Measurements from ENCODE around the gene NPDC1.

NPDC1 gene

GRCh38 chr9:137046088-137046787, at the start of gene NPDC1:
Gene NPDC1, minus strand, starts transcription at chr9:137046177. Its CDS starts 188 bp downstream, at chr9:137045989.
- no peaks in the 10 kb centered on the region for H3K36me3 ChIP-seq
- TF ChIP-seq CTCF (IDR thresholded peaks at IDR 0.05), result peak; percentile 63
- H3K27me3 ChIP-seq, result peaks cover 97% of the 10 kb centered on the region
- H3K27ac ChIP-seq, result no peak within 1 kb of the TSS
- H3K4me1 ChIP-seq (ENCODE audit: control insufficient read depth in 1 of 2, insufficient read depth in 1 of 2, low read depth in 1 of 2, low read length in 1 of 2), result peaks cover 11 to 13% of the 10 kb centered on the region in 2 experiments
- H3K4me3 ChIP-seq (ENCODE audit: low read depth in 1 of 2, low read length in 1 of 2), result peak within 1 kb of the TSS in 1 of 2 experiments; percentile 24
- H3K9me3 ChIP-seq, result no peaks in the 10 kb centered on the region

GRCh38 chr9:137089232-137089947, 43.4 kb upstream of the NPDC1 start:
- no peak for TF ChIP-seq CTCF (IDR thresholded peaks at IDR 0.05)
- H3K27ac ChIP-seq, result no peak overlapping the region
- no peaks in the 10 kb centered on the region for H3K9me3 ChIP-seq
- peaks cover 4% of the 10 kb centered on the region for H3K27me3 ChIP-seq
- H3K36me3 ChIP-seq, result peaks cover 22% of the 10 kb centered on the region
- no peak overlapping the region for H3K4me3 ChIP-seq (ENCODE audit: low read depth in 1 of 2, low read length in 1 of 2)
- H3K4me1 ChIP-seq (ENCODE audit: control insufficient read depth in 1 of 2, insufficient read depth in 1 of 2, low read depth in 1 of 2, low read length in 1 of 2), result peaks cover 25 to 27% of the 10 kb centered on the region in 2 experiments

- Histone ChIP-seq H3K27me3 (peaks cover 4% of the 10 kb centered on the region), H3K4me3 (ENCODE audit: low read depth in 1 of 2, low read length in 1 of 2) (peak overlapping the region in 1 of 2 experiments; percentile 92), H3K27ac (no peak overlapping the region), H3K9me3 (no peaks in the 10 kb centered on the region), H3K36me3 (peaks cover 22% of the 10 kb centered on the region), H3K4me1 (ENCODE audit: control insufficient read depth in 1 of 2, insufficient read depth in 1 of 2, low read depth in 1 of 2, low read length in 1 of 2) (peaks cover 25 to 27% of the 10 kb centered on the region in 2 experiments)
- TF ChIP-seq CTCF (IDR thresholded peaks at IDR 0.05), result no peak
Measured at GRCh38 chr9:137088121-137088520, 42.1 kb upstream of the NPDC1 start.

- Histone ChIP-seq H3K9me3 (no peaks in the 10 kb centered on the region), H3K27me3 (peaks cover 4% of the 10 kb centered on the region), H3K36me3 (peaks cover 15% of the 10 kb centered on the region), H3K4me1 (ENCODE audit: control insufficient read depth in 1 of 2, insufficient read depth in 1 of 2, low read depth in 1 of 2, low read length in 1 of 2) (peaks cover 25 to 27% of the 10 kb centered on the region in 2 experiments), H3K4me3 (ENCODE audit: low read depth in 1 of 2, low read length in 1 of 2) (peak overlapping the region; percentile 82 to 92), H3K27ac (peak overlapping the region; percentile 94)
- no peak for TF ChIP-seq CTCF (IDR thresholded peaks at IDR 0.05)
Measured at GRCh38 chr9:137087409-137087925, 41.5 kb upstream of the NPDC1 start.

- Histone ChIP-seq H3K4me1 (ENCODE audit: control insufficient read depth in 1 of 2, insufficient read depth in 1 of 2, low read depth in 1 of 2, low read length in 1 of 2) (peaks cover 25 to 27% of the 10 kb centered on the region in 2 experiments), H3K27me3 (peaks cover 4% of the 10 kb centered on the region), H3K9me3 (no peaks in the 10 kb centered on the region), H3K27ac (peak within 1 kb of the TSS; percentile 94), H3K36me3 (peaks cover 15% of the 10 kb centered on the region), H3K4me3 (ENCODE audit: low read depth in 1 of 2, low read length in 1 of 2) (peak within 1 kb of the TSS; percentile 82 to 92)
- peak; percentile 53 for TF ChIP-seq CTCF (IDR thresholded peaks at IDR 0.05)
Measured at GRCh38 chr9:137086531-137087408, 40.8 kb upstream of the NPDC1 start, which contains the start of gene MAN1B1. Gene MAN1B1, plus strand, starts transcription at chr9:137086985. Its CDS starts 15 bp downstream, at chr9:137087000.
